Colonic mucosa (tissue), 4 donors: Measurements from ENCODE around the gene KCNIP1. TPM values are rescaled to one million over a fixed set of nuclear protein-coding genes. Genes with fewer than 3 reads are reported as not detected.

Experiments
- DNase-seq: peaks from one replicate; pipeline ENCODE4 v3.0.0-alpha.2; 2020
- H3K27ac ChIP-seq: fragments of 200-600 bp; one replicate; pipeline ENCODE4 v1.8.0; 2021
- H3K27me3 ChIP-seq: fragments of 200-600 bp; one replicate; pipeline ENCODE4 v1.8.0; 2021
- H3K36me3 ChIP-seq: fragments of 200-600 bp; one replicate; pipeline ENCODE4 v1.8.0; 2021
- H3K4me1 ChIP-seq: fragments of 200-600 bp; one replicate; pipeline ENCODE4 v1.8.0; 2021; ENCODE audit warnings: mild to moderate bottlenecking
- H3K4me3 ChIP-seq: fragments of 200-600 bp; one replicate; pipeline ENCODE4 v1.8.0; 2021
- H3K9ac ChIP-seq, 2 donors: one replicate each; pipeline ENCODE4 v1.7.0; 2013; ENCODE audit warnings: control low read depth in 2 of 2, low read depth in 2 of 2, low read length in 2 of 2
- H3K9me3 ChIP-seq: fragments of 200-600 bp; one replicate; pipeline ENCODE4 v1.8.0; 2021
- CTCF ChIP-seq: fragments of 200-600 bp; IDR thresholded peaks from one replicate; pipeline ENCODE4 v1.8.0; 2022; ENCODE audit warnings: antibody characterized with exemption, mild to moderate bottlenecking
- intact Hi-C: fragments of 100-400 bp; cut with DNase I; formaldehyde crosslinking; loops from one replicate; pipeline ENCODE4 v1.14.1; 2022
- total RNA-seq, 2 donors: library from RNA; stranded (reverse); fragmentation: NEBNext Ultra II Directional in 1 of 2; extraction: Animal tissue kit (Norgen Biotek cat#: 25700) in 1 of 2; gene quantifications; one replicate each; pipeline ENCODE4 v1.2.1, GENCODE V29; 2021
- donor health status: healthy.
- donor health status: DM: no; HTN: no; CAD: no.
- donor health status: DM: no; HTN: no; CAD: no.

KCNIP1 gene
- total RNA-seq, 2 donors from 2014 or later: 0.24 to 0.25 TPM

DNA sequence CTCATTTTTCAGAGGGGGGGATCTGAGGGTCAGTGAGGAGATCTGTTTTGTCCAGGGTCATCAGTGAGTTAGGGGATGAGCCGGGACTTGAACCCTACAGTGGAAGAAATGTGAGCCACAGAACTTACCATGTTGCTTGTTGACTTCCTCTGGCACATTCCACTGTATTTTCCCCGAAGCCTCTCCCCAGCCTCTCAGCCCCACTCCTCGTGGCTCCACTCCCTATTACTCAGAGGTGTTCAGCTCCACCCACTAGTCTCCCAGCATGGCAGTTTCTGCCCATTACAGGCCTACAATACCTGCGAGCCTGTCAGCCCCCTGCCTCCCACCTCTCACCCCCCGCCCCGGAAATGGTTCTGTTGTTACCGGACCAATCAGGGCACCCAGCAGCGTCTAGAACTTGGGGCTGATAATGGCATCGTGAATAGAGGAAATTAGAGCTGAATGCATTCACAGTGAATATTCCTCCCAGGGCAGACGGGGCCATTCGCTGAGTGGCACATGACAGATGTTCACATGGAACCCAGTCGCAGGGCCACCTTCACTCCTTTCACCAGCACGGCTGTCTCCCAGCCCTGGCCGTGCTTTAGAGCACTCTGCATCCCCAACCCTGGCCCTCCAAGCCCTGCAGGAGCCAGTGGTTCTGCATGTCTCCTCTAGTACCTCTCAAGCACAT, 81.6 kb downstream of the KCNIP1 start:
- no peak overlapping the region for H3K9ac ChIP-seq
- H3K27me3 ChIP-seq: no peaks in the 10 kb centered on the region
- H3K4me1 ChIP-seq: no peaks in the 10 kb centered on the region
- H3K9me3 ChIP-seq: no peaks in the 10 kb centered on the region
- intact Hi-C loops: no loop called here
- no peaks in the 10 kb centered on the region for H3K36me3 ChIP-seq
- no peak for DNase-seq
- TF ChIP-seq CTCF: no peak
- no peak overlapping the region for H3K4me3 ChIP-seq
- no peak overlapping the region for H3K27ac ChIP-seq

DNA sequence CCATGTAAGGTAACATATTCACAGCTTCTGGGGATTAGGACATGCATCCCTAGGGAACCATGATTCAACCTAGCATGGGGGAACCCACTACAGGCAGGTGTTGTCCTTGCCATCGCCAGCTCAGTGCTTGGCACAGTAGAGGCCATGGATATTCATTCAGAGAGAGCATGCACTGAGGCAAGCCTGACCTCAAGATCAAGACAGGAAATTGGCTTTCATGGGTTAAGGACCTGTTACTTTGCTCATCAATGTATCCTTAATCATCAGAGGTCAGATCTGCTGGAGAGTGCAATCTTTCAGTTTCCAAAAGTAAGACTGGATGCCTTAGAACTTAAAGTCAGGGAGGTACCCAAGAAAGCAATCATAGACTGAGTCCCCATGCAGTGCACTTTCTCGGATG, 84.0 kb downstream of the KCNIP1 start:
- no peak for TF ChIP-seq CTCF
- intact Hi-C loops: no loop called here

DNA sequence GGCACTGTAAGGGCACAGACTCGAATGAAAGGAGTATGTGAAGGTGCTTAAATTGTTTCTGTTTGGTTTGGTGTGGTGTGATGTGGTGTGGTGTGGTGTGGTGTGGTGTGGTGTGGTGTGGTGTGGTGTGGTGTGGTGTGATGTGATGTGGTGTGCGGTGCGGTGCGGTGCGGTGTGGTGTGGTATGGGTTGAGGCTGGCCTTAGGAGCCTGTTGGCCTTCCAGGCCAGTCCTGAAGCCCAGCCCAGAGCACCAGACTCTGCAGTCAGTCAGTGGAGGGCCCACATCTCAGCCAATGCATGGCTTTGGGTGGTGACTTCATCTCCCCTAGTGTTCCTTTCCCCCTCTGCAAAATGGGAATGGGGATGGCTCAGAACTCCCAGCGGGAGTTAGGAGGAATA, 85.8 kb downstream of the KCNIP1 start:
- intact Hi-C loops: no loop called here
- Histone ChIP-seq H3K27me3 (no peaks in the 10 kb centered on the region), H3K36me3 (no peaks in the 10 kb centered on the region), H3K9me3 (no peaks in the 10 kb centered on the region), H3K27ac (no peak overlapping the region), H3K4me3 (no peak overlapping the region), H3K9ac (no peak overlapping the region), H3K4me1 (no peaks in the 10 kb centered on the region)
- DNase-seq: no peak
- no peak for TF ChIP-seq CTCF

More for the DNA sequence above, 84.0 kb downstream of the KCNIP1 start:
- Histone ChIP-seq H3K9me3 (no peaks in the 10 kb centered on the region), H3K9ac (no peak overlapping the region), H3K4me3 (no peak overlapping the region), H3K36me3 (no peaks in the 10 kb centered on the region), H3K27me3 (no peaks in the 10 kb centered on the region), H3K27ac (no peak overlapping the region), H3K4me1 (no peaks in the 10 kb centered on the region)
- no peak for DNase-seq

DNA sequence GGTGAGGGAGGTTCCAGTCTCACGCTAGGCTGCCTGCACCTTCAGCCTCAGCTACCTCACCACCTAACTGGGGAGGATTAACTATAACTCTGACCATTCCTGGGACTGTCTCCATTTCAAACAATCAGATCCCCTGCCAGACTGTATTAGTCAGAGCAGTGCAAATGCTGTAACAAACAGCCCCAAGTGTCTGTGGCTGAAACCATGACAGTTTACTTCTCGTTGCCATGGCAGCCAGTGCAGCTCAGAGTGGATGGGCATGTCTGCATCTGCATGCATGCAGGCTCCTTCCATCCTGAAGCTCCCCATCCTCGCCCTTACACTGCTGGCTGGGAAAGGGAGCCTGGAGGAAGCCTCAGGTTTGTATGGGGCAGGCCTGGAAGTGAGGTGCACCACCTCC, 86.7 kb downstream of the KCNIP1 start:
- Histone ChIP-seq H3K9ac (no peak overlapping the region), H3K27me3 (no peaks in the 10 kb centered on the region), H3K9me3 (no peaks in the 10 kb centered on the region), H3K36me3 (no peaks in the 10 kb centered on the region), H3K27ac (no peak overlapping the region), H3K4me1 (no peaks in the 10 kb centered on the region), H3K4me3 (no peak overlapping the region)
- no peak for TF ChIP-seq CTCF
- intact Hi-C loops: no loop called here
- no peak for DNase-seq

DNA sequence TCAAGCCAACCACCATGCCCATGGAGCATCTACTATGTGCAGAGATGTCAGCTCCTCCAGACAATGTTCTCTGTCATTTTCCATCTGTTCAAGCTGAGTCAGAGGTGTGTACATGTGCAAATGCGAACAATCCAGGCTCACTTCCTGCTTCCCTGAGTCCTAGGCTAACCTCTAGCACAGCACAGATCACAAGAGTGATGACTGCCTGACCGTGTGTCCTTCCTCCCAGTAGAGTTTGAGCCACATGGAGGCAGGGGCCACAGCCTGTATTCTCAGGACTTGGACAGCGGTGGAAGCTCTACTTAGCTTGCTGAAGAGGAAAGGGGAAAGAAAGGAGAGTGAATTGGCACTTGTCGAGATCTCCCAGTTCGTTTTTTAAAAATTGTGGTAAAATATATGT, 87.2 kb downstream of the KCNIP1 start:
- H3K4me1 ChIP-seq: no peaks in the 10 kb centered on the region
- no peak for TF ChIP-seq CTCF
- H3K27ac ChIP-seq: no peak overlapping the region
- H3K36me3 ChIP-seq: no peaks in the 10 kb centered on the region
- no peaks in the 10 kb centered on the region for H3K9me3 ChIP-seq
- H3K27me3 ChIP-seq: no peaks in the 10 kb centered on the region
- intact Hi-C loops: no loop called here
- no peak overlapping the region for H3K4me3 ChIP-seq
- DNase-seq: no peak
- H3K9ac ChIP-seq: no peak overlapping the region
